HL-60 (cell line): ENCODE measurements around the gene CLCN3.

Experiments used
- GABPA ChIP-seq: IDR thresholded peaks from 2 replicates; pipeline ENCODE4 v1.6.1; 2012; ENCODE audit warnings: low read depth
- POLR2AphosphoS5 ChIP-seq: IDR thresholded peaks from 2 replicates; pipeline ENCODE4 v1.6.1; 2012; ENCODE audit warnings: low read depth
- TF ChIP-seq, protein P1 (sequence below): IDR thresholded peaks from one replicate; pipeline ENCODE4 v1.5.1; 2011; ENCODE audit warnings: low read length, control low read depth, inconsistent platforms; ENCODE audit not compliant: insufficient read depth

DNA sequence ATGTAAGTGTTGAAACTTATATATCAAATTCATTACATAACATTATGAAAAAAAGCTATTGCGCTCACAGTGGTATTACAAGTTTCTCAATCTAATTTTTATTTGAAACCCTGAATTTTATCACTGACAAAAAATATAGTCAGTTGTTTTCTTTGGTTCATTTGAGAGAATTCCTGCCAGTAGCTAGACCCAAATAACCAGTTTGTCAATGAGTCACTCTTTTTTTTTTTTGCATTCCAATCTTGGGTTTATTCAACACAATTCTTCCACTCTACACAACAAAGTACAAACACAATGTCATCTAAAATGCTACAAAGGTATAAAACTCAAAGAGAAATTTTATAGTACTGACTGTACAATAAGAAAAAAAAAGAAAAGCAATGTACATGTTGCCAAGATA, 124.2 kb downstream of the CLCN3 start:
- TF ChIP-seq, protein P1, sequence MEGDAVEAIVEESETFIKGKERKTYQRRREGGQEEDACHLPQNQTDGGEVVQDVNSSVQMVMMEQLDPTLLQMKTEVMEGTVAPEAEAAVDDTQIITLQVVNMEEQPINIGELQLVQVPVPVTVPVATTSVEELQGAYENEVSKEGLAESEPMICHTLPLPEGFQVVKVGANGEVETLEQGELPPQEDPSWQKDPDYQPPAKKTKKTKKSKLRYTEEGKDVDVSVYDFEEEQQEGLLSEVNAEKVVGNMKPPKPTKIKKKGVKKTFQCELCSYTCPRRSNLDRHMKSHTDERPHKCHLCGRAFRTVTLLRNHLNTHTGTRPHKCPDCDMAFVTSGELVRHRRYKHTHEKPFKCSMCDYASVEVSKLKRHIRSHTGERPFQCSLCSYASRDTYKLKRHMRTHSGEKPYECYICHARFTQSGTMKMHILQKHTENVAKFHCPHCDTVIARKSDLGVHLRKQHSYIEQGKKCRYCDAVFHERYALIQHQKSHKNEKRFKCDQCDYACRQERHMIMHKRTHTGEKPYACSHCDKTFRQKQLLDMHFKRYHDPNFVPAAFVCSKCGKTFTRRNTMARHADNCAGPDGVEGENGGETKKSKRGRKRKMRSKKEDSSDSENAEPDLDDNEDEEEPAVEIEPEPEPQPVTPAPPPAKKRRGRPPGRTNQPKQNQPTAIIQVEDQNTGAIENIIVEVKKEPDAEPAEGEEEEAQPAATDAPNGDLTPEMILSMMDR, result no peak
- TF ChIP-seq POLR2AphosphoS5, result no peak
- no peak for TF ChIP-seq GABPA
